Stimulated activated CD4-positive, alpha-beta T cell treated with anti-CD3 and anti-CD28 coated beads, Interleukin-1b, Interleukin-23, amount 100 ng/mL, for 4 hours (primary cell): Measurements from ENCODE around the gene RNF125.

ENCODE experiments used
- DNase-seq, 2 donors: peaks; one replicate each; pipeline ENCODE4 v3.0.0-alpha.2; 2020; ENCODE audit warnings: low read depth in 2 of 2

Gene RNF125

GRCh38 chr18:32091325-32091723, 72.7 kb downstream of the RNF125 start:
- no peak for DNase-seq

DNA sequence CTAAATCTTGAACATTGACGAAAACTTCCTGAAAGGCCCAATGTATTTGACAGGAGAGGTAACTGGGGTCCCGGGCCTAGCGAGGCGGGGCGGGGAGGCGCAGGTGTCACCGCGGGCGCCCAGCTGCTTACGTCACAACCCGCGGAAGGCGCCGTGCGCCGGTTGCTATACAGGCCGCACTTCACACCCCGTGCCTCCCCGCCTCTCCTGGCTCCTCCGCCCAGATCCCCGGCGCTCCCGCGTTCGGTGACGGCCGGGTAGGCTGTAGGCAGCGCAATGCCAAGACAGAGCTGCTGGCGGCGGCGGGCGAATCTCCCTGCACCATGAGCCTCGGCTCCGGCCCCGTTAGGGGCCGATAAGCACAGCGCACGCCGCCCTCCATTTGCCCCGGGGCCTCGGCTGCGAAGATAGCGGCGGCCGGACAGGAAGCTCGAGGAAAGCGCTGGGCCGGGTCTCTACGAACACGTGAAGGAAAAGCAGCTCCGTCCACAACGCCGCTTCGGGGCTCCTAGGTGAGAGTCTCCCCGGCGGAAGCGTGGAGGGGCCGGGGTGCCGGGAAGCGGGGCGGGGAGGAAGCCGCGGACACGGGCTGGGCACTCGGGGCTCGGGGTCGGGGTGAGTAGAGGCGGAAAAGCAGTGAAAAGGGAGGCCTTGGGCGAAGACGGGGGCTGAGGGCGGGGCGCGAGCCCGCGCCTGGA, 73.2 kb downstream of the RNF125 start, which contains the start of gene RNF138:
TSS of gene RNF138 (plus strand) at position 151 of the 698 bp plus-strand sequence. CDS start 903 bp downstream, outside the sequence.
- DNase-seq = peak; percentile 73 to 78

- DNase-seq = peak; percentile 99 to 100
These were observed 73.9 kb downstream of the RNF125 start for GRCh38 chr18:32092422-32093101.

DNA sequence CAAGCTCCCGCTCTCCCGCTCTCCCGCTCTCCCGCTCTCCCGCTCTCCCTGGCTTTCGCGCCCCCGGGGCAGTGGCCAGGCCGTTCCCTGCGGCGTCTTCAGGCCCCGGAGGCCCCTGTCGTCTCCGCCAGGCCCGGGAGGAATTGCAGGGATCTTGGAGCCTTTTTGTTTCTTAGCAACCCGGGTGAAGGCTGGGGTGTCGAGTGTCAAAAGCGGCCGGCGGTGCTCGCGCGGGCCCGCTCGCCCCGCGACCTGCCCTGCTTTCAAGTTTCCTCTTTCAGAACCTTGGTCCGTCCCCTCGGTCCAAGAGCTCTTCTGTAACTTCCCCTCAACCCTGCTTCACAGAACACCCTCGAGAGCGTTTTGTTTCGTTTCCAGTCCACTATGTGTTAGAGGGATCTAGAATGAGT, 74.5 kb downstream of the RNF125 start:
- DNase-seq = peak; percentile 11

DNA sequence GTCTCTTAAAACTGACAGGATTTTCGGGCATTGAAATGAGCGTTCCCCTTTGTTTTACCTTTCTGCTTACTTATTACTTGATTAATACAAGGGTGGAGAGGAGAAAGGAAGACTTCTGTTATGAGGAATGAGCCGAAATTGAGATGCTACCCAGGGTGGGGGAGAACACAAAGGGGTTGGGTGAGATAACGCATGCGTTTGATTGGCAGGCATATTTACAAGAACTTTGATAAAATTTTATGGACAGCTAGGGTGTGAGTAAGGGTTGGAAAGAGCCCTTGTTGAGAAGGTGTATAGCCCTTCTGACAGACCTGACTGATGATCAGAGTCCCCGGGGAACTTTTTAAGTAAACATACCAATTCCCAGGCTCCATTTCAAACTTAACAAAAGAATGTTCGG, 74.9 kb downstream of the RNF125 start:
- no peak for DNase-seq

DNA sequence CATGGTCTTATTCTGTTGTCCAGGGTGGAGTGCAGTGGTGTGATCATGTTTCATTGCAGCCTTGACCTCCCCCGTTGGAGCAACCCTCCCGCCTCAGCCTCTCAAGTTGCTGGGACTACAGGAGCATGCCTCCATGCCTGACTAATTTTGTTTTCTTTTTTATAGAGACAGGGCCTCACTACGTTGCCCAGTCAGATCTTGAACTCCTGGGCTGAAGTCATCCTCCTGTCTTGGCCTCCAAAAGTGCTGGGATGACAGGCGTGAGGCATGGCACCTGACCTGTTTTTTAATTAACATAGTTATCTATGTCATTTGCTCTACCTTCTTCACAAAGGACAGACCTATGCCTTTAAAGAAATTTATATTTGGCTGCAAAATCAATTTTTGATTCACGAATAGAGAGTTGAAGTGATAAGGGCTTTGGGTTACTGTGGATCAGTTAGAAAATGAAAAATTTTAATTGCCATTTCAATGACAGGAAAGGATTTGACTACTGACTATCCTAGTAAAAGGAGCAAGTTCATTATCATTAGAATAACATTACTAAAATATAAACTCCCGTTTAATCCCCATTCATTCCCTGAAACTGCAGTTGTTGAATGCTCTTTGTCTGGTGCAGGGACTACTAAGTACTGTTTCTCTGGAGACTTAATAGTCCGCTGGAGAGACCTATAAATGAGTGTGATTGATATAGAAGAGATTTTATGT, 76.7 kb downstream of the RNF125 start:
- no peak for DNase-seq

- no peak for DNase-seq
These were observed 77.2 kb downstream of the RNF125 start for GRCh38 chr18:32095900-32096229.

GRCh38 chr18:32096946-32097345, 78.3 kb downstream of the RNF125 start:
- DNase-seq = no peak

DNA sequence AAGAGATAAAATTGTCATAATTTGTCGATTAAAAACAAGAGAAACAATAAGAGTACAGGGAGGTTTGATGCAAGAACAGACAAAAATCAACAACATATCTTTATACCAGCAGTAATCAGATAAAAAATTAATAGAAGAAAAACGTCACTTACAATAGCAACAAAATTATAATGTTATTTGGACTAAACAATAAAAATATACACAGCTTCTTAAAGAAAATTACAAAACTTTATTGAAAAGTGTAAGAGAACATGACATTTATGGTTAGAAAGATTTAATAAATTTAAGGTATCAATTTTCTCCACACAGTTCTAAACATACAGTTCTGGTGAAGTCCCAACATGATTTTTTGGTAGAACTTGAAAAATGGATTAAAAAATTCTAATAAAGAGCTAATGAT, 85.9 kb downstream of the RNF125 start:
- DNase-seq = no peak

DNA sequence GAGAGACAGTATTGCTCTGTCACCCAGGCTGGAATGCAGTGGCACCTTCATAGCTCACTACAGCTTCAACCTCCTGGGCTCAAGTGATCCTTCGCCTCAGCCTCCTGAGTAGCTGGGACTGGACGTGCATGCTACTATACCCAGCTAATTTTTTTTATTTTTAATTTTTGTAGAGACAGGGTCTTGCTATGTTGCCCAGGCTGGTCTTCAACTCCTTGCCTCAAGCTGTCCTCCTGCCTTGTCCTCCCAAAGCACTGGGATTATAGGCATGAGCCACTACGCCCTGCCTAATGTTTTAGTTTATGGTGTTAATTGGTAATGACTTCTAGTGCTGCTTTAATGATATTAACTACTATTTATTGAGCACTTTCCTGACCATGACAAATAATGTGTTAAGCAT, 91.4 kb downstream of the RNF125 start:
- DNase-seq = no peak

DNA sequence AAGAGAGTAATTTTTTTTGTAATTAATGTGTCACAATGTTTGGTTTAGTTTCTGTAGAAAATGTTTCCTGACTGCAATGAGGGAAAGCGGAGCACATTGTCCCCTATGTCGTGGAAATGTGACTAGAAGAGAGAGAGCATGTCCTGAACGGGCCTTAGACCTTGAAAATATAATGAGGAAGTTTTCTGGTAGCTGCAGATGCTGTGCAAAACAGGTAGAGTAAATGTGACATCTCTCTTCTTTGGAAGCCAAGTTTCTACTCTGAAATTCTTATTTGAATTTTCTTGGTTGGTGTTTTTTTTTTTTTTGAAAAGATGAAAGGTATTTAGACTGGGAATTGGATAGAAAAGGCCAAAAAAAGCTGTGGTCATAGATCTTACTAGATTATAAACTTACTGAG, 93.1 kb downstream of the RNF125 start:
- no peak for DNase-seq

DNA sequence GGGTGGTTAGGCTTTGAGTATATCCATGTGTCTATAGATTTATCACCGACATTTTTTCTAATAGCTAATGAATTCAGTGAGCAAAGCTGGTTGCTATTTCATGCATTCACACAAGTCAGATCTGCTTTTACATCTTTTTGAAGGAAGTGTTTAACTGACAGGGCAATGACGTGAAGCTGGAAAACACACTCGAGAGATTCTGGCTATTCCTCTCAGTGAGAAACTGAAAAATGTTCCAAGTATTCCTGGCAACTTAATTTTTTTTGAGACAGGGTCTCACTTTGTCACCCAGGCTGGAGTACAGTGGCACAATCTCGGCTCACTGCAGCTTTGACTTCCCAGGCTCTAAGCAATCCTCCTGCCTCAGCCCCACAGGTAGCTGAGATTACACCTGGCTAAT, 94.2 kb downstream of the RNF125 start:
- no peak for DNase-seq

DNA sequence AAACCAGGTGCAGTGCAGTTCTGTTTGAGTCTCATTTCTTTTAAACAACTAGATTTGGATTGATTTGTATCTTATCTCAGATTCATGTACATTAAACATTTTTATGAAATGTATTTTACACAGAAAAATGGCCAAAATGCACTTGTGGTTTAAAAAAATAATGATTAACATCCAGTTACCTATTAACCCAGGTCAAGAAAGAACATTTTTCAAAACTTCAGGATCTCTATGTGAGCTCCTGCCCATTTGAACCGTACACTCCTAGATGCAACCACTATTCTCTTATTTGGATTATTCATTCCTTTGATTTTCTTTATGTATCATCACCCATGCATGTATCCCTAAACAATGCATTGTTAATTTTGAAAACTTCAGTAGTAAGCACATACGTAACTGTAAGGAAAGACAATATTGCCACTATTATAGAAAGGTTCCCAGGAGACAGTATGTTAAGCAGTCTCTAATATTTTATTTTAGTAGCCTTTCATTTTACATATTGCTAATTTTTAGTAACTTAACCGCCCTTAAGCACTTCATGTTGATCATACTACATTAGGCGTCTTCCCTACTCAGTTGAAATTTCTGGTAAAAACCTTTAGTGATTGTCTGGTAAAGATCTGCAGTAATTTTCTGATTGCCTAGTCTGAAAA, 95.8 kb downstream of the RNF125 start:
- no peak for DNase-seq

- DNase-seq = no peak
These were observed 103.4 kb downstream of the RNF125 start for GRCh38 chr18:32122039-32122438.
